Measurements from ENCODE around the gene SPATA9. TPM values are rescaled to one million over a fixed set of nuclear protein-coding genes. Genes with fewer than 3 reads are reported as not detected.
"Not testable (repeated sequence)": the region's sequence is repeated elsewhere in the genome, so short reads cannot be mapped to it uniquely, and the experiment has no call there.

The SPATA9 gene
- total and polyA plus RNA-seq, 11 donors: 0.17 to 0.99 (median 0.53) TPM; not detected in 7

GRCh38 chr5:95634081-95634480, 48.7 kb downstream of the SPATA9 start:
- WGBS, 4 donors: 93 to 99% (median 95%) methylated on average over 3 of the region's 3 CpGs
- ATAC-seq (no peak), DNase-seq (no peak)
- no peak overlapping the region for H3K27ac ChIP-seq
- no peak overlapping the region for H3K4me3 ChIP-seq
- peaks cover 0 to 25% (median 0%) of the 10 kb centered on the region in 12 donors for H3K4me1 ChIP-seq
- H3K36me3 ChIP-seq: no peaks in the 10 kb centered on the region
- H3K9me3 ChIP-seq: no peaks in the 10 kb centered on the region
- TF ChIP-seq POLR2A (IDR thresholded peaks at IDR 0.05) (no peak), CTCF (IDR thresholded peaks at IDR 0.05) (no peak)
- peaks cover 0 to 6% (median 0%) of the 10 kb centered on the region in 9 donors for H3K27me3 ChIP-seq
- intact Hi-C loops (cut with DNase I): loop anchor here in 2 of 10 donors (10.0 kb wide), 1 partner anchor 79 kb away; the partner anchor contains the start of genes ARSK (in 2 of the 2) and SKIC3 (in 2 of the 2)

GRCh38 chr5:95633671-95634070, 49.1 kb downstream of the SPATA9 start:
- TF ChIP-seq CTCF (IDR thresholded peaks at IDR 0.05) (no peak), POLR2A (IDR thresholded peaks at IDR 0.05) (no peak)
- DNase-seq: no peak
- WGBS, 4 donors: 94 to 97% (median 96%) methylated on average over 3 of the region's 3 CpGs
- Histone ChIP-seq H3K27me3 (peaks cover 0 to 3% (median 0%) of the 10 kb centered on the region in 9 donors), H3K9me3 (no peaks in the 10 kb centered on the region), H3K4me3 (no peak overlapping the region), H3K36me3 (no peaks in the 10 kb centered on the region), H3K27ac (no peak overlapping the region), H3K4me1 (peaks cover 0 to 29% (median 0%) of the 10 kb centered on the region in 12 donors)
- no peak for ATAC-seq
- intact Hi-C loops (cut with DNase I): loop anchor here in 2 of 10 donors (10.0 kb wide), 1 partner anchor 79 kb away; the partner anchor contains the start of genes ARSK (in 2 of the 2) and SKIC3 (in 2 of the 2)

GRCh38 chr5:95632942-95633341, 49.8 kb downstream of the SPATA9 start:
- DNase-seq: not testable (repeated sequence)
- 93 to 100% (median 95%) methylated on average over 2 of the region's 2 CpGs for WGBS, 4 donors
- intact Hi-C loops (cut with DNase I): loop anchor here in 2 of 10 donors (10.0 kb wide), 1 partner anchor 78 kb away; the partner anchor contains the start of genes ARSK (in 2 of the 2) and SKIC3 (in 2 of the 2)

DNA sequence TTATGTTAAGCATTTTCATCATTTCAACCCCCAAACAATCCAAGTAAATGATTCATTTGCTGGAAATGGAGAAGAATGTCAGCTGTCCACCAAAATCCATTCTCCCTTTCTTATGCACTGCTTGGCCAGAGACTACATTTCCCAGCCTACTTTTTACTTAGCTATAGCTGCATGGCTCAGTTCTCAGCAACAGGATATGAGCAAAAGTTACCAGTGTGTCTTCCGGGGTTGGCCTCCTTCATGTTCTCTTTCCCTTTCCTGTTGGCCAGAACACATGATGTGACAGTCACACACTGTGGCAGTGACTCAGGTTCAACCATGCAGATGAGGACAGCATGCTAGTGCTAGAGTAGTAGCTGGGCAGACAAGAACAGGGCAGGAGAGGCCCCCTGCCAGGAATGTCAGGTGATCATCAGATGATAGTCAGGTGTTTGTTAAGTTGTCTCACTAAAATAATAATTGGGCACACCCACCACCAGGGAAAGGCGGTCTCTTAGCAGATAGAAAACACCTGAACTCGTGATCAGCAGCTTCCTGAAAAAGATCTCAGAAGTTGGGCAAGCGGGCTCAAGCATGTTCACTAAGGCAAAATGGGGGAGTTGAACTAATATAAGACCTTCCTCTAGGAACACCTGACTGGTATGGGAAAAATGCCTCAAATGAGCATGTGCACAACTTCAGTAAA, 50.7 kb downstream of the SPATA9 start:
- no peaks in the 10 kb centered on the region for H3K27me3 ChIP-seq
- no peak overlapping the region for H3K4me3 ChIP-seq
- 79 to 85% (median 84%) methylated on average over 4 of the region's 4 CpGs for WGBS, 4 donors
- peaks cover 0 to 34% (median 0%) of the 10 kb centered on the region in 12 donors for H3K4me1 ChIP-seq
- H3K9me3 ChIP-seq: no peaks in the 10 kb centered on the region
- intact Hi-C loops (cut with DNase I): loop anchor here in 2 of 10 donors (10.0 kb wide), 1 partner anchor 77 kb away; the partner anchor contains the start of genes ARSK (in 2 of the 2) and SKIC3 (in 2 of the 2)
- H3K36me3 ChIP-seq: no peaks in the 10 kb centered on the region
- TF ChIP-seq POLR2A (IDR thresholded peaks at IDR 0.05) (no peak), CTCF (IDR thresholded peaks at IDR 0.05) (no peak)
- no peak for DNase-seq
- H3K27ac ChIP-seq: peak overlapping the region in 1 of 12 donors; percentile 70
- peak in 3 of 4 donors; percentile 45 to 80 (median 58) for ATAC-seq

More at GRCh38 chr5:95632942-95633341, 49.8 kb downstream of the SPATA9 start:
- not testable (repeated sequence) for ATAC-seq, H3K27me3 ChIP-seq, H3K9me3 ChIP-seq, H3K36me3 ChIP-seq, H3K27ac ChIP-seq, H3K4me3 ChIP-seq
- H3K4me1 ChIP-seq: peaks cover 0 to 34% (median 0%) of the 10 kb centered on the region in 12 donors
